Measurements from ENCODE around the gene ZNF311.
"Not testable (repeated sequence)": the region's sequence is repeated elsewhere in the genome, so short reads cannot be mapped to it uniquely, and the experiment has no call there.

Gene ZNF311

DNA sequence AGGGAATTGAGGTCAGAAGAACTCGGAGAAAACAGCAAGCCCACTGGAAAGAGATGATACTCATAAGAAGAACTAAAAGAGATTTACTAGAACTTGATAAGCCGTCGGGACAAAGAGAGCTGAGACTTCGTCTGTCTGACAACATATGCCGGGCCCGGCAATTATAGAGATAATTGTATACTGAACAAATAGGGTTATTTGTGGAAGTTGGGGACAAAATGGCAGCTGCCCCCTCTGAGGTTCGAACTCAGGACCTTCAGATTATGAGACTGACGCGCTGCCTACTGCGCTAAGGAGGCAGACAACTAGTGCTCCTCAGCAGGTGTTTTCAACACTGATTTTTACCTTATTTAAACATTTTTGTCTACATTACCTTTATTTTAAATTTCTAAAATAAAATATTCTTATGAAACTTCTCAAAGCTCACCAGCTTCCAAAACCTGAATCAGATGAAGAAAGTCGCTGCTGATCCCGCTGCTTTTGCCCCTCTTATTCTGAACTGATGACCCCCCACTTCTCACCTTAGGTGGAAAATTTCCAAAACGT, 52.0 kb downstream of the ZNF311 start:
- DNase-seq, result peak in 2 of 4 experiments; percentile 21 to 37

DNA sequence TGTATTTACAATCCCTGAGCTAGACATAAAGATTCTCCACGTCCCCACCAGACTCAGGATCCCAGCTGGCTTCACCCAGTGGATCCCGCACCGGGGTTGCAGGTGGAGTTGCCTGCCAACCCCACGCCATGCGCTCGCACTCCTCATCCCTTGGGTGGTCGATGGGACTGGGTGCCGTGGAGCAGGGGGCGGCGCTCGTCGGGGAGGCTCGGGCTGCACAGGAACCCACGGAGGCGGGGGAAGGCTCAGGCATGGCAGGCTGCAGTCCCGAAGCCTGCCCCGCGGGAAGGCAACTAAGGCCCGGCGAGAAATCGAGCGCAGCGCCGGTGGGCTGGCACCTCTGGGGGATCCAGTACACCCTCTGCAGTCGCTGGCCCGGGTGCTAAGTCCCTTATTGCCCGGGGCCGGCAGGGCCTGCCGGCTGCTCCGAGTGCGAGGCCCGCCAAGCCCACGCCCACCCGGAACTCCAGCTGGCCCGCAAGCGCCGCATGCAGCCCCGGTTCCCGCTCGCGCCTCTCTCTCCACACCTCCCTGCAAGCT, 55.4 kb downstream of the ZNF311 start:
- DNase-seq, result not testable (repeated sequence)

DNA sequence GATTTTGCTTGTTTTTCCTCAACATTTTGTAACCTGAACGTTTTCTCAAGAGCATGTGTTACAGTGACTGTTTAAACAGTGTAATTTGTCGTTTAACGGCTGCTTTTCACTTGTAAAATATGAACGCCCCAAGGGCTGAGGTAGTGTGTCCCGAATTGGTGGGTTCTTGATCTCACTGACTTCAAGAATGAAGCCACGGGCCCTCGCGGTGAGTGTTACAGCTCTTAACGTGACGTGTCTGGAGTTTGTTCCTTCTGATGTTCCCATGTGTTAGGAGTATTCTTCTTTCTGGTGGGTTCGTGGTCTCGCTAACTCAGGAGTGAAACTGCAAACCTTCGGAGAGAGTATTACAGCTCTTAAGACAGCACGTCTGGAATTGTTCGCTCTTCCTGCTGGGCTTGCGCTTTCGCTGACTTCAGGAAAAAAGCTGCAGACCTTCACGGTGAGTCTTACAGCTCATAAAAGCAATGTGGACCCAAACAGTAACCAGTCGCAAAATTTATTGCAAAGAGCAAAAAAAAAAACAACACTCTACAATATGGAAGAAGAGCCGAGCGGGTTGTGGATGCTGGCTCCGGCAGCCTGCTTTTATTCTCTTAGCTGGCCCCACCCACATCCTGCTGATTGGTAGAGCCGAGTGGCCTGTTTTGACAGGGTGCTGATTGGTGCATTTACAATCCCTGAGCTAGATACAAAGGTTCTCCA, 56.2 kb downstream of the ZNF311 start:
- no peak for DNase-seq

DNA sequence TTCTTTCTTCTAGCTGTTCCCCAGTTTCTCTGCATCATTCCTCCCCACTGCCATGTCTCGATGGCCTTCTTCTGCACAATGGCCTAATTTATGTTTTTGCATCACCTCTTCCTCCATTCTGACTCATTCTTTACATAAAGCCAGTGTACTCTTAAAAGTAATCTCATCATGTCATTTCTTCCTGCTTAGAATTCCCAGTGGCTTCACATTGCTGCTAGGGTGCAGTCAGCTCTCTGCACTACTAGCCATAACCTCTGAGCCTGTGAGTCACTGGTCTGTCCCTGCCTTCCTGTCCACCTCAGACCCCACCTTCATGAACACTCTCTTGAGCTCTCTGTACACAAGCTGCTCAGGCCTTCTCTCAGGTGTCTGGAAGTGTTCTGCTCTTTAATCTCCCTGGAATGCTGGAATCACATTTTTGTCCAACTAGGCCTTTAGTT, 57.3 kb downstream of the ZNF311 start:
- no peak for DNase-seq

DNA sequence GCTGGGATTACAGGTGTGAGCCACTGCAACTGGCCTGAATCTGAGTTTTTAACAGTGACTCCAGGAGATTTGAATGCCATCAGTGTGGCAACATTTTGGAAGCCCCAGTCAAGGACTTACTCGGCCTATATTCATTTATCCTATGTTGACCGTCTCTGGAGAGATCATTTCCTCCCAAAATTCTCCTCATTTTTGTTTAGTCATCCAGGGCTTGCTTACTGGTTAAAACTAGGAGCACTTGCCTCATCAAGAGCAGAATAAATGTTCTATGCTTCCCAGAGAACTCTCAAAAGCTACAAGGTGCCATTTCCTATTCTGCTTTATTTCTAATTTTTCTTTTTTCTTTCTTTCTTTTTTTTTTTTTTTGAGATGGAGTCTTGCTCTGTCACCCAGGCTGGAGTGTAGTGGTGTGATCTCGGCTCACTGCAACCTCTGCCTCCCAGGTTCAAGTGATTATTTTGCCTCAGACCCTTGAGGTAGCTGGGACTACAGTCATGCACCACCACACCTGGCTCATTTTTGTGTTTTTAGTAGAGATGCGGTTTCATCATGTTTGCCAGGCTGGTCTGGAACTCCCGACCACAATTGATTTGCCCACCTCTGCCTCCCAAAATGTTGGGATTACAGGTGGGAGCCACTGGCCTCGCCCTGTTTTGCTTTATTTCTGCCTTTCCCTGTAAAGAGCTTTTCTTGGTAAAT, 57.9 kb downstream of the ZNF311 start:
- DNase-seq, result no peak

DNA sequence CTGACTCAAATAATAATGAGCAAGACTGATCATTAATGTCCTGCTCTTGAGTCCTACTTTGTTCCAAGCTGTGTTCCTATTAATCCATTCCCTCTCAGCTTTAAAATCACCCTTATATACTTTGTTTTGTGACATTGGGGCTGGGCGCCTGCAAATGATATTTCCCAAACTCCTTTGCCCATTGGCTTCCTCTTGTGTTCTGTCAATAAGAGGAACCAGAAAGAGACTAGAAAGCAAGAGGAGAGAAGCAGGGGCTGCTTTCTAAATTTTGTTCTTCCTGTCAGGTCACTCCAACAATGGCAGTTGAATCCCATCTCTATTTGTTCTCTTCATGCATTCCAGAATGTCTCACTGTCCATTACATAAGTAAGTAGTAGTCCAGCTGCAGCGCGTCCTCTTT, 59.8 kb downstream of the ZNF311 start:
- DNase-seq, result no peak

All from activated CD4-positive, CD25-positive, alpha-beta regulatory T cell (primary cell).